HG03558 (cell line): ENCODE results near the gene ZNF423.
"Not testable (repeated sequence)": the region's sequence is repeated elsewhere in the genome, so short reads cannot be mapped to it uniquely, and the experiment has no call there.

Source experiments
- ATAC-seq: cut with Tn5 transposase; IDR thresholded peaks from one replicate; pipeline ENCODE4 v1.9.1; 2021; ENCODE audit warnings: moderate number of reproducible peaks; ENCODE audit not compliant: unreplicated experiment; ENCODE audit errors: extremely low read depth

ZNF423 gene

DNA sequence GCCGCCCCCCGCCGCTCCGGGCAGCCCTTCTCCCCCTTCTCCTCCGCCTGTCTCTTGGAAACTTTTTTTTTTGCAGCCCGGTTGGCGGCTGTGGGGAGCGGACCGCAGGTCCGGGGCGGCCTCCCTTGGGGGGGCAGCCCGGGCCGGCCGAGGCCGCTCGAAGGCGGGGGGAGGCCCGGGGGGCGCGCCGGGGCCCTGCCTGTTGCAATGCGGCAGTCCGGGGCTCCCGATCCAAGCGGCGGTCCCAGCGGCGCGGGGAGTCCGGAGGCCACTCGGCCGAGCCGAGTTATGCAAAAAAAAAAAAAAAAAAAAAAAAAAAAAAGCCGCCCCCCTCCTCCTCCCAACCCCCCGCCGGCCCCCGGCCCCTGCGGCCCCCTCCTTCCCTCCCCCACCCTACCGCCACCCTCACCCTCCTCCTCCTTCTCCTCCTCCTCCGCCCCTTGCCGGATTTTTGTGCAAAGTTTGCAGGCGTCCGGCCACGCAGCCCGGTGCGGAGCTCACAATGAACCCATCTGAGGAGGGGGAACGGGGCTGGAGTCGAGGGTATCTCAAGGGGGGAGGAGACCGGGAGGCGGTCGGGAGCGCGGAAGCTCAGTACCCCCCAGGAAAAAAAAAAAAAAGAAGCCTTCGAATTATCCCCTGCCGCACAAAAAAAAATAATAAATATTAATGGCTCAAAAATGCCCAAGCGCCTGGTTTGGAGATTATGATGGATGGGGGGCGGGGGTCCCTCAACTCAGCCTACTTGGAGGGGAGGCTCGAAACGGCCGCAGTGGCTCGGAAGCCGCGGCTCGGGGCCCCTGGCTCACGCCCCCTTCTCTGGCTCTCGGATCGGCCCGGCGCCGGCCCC, at the start of gene ZNF423:
Gene ZNF423 (minus strand): TSS at position 291 of the 850 bp plus-strand sequence. CDS start 338 bp downstream, outside the sequence.
- ATAC-seq = no peak

GRCh38 chr16:49904348-49905062, 48.6 kb upstream of the ZNF423 start:
- no peak for ATAC-seq

DNA sequence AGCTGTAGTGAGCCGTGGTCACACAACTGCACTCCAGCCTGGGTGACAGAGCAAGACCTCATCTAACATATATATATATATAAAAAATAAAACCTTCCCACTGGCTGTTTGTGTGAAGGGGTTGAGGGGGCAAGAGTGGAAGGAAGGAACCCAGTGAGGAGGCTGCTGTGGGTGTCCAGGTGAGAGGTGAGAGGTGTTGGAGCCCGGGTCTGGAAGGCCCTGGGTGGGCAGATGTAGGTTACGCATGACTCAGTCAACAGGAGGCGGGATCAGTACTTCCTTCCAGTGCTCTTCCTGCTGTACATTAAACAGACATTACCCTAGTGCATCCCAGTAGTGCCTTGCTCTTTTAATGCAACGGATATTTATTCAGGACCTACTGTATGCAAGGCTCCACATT, 47.0 kb upstream of the ZNF423 start:
- ATAC-seq = no peak

GRCh38 chr16:49901711-49902110, 45.8 kb upstream of the ZNF423 start:
- ATAC-seq = no peak

- no peak for ATAC-seq
Observed at GRCh38 chr16:49900875-49901274, 45.0 kb upstream of the ZNF423 start.

- ATAC-seq = no peak
Observed at GRCh38 chr16:49899991-49900695, 44.2 kb upstream of the ZNF423 start.

DNA sequence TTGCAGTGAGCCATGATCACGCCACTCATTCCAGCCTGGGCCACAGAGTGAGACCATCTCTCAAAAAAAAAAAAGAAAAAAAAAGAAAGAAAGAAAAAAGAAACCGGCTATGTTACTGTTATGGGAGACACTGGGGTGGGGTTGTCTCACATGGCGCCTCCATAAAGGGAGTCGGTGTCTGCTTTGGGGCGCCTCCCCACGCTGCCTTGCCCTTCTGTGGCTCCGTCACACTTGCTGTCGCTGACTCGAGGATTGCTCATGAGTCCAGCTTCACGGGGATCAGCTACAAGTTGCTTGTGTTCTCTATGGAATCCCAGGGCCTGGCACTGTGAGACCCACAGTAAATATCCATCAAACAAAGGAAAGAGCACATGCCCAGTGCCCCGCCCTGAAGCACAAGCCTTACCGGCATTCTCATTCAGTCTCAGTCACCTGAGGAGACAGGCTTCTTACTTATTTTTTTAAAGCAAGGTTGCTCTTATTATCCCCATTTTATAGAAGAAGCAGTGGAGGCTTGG, 40.6 kb upstream of the ZNF423 start:
- no peak for ATAC-seq

DNA sequence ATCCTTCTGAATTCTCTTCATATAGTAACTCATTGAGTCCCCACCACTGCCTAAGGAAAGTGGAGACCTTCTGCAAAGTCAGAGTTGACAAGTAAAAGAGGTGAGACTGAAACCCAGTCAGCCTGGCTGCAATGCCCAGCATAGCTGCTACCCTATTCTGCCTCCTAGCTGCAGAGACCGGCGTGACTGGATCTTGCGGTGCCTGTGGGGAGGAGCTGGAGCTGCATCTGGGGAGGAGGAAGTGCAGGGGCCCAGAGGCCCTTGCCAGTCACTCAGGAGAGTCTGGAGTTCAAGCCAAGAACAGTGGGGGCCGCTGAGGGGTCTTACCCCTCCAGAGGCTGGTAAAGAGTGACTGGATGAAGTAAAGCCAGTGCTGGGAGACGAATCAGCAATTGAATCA, 35.0 kb upstream of the ZNF423 start:
- no peak for ATAC-seq

- ATAC-seq = no peak
Observed at GRCh38 chr16:49889725-49890397, 33.9 kb upstream of the ZNF423 start.

GRCh38 chr16:49886554-49887094, 30.7 kb upstream of the ZNF423 start:
- ATAC-seq = no peak

GRCh38 chr16:49884033-49885015, 28.4 kb upstream of the ZNF423 start:
- ATAC-seq = no peak

GRCh38 chr16:49883076-49884014, 27.4 kb upstream of the ZNF423 start:
- ATAC-seq = no peak

GRCh38 chr16:49881890-49882289, 26.0 kb upstream of the ZNF423 start:
- ATAC-seq = no peak

DNA sequence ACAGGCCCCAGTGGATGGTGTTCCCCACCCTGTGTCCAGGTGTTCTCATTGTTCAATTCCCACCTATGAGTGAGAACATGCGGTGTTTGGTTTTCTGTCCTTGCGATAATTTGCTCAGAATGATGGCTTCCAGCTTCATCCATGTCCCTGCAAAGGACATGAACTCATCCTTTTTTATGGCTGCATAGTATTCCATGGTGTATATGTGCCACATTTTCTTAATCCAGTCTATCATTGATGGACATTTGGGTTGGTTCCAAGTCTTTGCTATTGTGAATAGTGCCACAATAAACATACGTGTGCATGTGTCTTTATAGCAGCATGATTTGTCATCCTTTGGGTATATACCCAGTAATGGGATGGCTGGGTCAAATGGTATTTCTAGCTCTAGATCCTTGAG, 22.6 kb upstream of the ZNF423 start:
- not testable (repeated sequence) for ATAC-seq

DNA sequence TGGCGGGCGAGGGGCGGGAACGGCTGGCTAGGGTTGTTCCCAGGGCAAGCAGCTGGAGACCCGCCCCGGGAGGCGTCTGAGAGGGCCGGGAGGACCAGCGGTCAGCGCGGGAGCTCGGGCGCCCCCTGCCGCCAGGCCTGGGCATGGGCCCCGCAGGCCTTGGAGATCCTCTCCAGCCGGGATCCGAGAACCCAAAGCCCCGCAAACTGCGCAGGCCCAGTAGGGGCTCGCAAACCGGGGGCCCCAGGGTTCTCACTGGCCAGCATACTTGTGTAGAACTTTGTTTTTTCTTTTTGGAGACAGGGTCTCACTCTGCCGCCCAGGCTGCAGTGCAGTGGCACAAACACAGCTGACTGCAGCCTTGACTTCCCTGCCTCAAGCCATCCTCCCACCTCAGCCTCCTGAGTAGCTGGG, 20.8 kb upstream of the ZNF423 start:
- no peak for ATAC-seq

DNA sequence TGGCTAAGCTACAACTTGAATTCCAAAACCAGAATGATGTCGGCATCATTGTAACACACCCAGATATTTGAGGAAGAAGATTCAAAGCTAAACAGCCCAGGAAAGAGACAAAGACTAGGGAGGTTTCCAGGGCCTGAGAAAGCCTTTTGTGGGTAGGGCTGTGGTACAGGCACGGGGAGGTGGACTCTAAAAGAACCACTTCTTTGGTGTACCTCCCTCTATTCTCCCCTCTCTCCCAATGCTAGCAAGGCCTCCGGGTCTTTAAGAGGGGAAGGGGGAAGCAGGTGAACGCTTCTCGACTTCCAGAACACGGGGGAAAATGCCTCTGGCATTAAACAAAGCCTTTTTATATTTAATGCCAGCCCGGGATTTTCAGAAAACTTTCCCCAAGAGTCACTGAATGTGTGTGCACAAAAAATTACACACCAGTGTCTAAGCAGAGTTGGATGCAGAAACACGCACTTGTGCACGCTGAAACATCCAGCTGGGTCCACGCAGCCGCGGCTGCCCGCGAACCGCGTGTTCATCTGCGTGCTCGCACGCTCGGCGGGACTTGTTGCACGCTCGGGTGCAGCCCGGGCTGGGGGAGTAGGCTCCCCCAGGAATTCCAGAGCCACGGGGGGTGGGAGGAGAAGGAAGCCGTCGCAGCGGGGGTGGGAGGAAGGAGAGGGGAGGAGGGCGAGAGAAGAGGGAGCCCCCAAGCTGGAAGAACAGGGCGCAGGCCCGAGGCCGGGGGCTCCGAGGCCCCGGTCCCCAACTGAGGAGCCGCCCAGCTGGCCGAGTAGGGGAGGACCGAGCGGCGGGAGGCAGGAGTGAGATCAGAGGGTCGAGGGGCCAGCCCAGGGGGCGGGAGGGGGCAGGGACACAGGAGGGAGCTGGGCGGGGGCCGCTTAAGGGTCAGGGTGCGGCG, 20.1 kb upstream of the ZNF423 start:
- no peak for ATAC-seq
